ENCODE results near the gene PIP5K1C.
"Not testable (repeated sequence)": the region's sequence is repeated elsewhere in the genome, so short reads cannot be mapped to it uniquely, and the experiment has no call there.

PIP5K1C gene

DNA sequence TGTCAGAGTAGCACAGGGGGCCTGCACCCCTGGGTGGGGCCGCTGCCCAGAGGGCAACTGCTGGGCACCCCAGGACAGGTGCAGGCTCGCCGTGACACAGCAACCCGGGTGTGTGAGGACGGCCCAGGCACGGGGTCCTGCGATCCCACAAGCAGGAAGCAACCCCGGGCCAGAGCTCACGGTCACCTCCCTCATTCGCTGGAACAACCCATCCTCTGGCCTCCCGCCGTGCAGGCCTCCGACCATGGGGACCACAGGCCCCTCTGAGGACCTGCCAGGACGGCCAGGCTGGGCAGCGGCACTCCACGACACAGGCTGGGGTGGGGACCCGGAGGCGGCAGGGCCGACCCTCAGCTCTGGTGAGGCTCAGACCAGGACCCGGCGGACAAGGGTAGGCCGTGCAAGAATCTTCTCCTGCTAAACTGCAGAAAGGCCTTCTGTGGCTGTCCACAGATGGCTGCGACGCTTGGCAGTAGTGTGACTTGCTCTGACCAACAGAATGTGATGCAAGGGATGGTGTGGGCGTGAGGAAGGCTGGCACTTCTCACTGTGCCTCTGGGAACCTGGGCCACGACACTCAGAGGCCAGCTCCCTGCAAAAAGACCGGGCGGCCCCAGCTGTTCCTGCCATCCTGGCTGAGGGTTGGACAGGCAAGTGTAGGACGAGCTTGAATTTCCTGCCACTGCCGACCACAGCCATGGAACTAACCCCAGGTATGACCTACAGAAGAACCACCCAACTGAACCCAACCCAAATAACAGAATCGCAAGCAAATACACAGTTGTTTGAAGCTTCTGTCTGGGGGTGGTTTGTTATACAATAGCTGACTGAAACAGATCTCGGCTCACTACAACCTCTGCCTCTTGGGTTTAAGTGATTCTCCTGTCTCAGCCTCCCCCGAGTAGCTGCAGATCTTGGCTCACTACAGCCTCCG lies 26.5 kb downstream of the PIP5K1C start:
- DNase-seq: no peak

DNA sequence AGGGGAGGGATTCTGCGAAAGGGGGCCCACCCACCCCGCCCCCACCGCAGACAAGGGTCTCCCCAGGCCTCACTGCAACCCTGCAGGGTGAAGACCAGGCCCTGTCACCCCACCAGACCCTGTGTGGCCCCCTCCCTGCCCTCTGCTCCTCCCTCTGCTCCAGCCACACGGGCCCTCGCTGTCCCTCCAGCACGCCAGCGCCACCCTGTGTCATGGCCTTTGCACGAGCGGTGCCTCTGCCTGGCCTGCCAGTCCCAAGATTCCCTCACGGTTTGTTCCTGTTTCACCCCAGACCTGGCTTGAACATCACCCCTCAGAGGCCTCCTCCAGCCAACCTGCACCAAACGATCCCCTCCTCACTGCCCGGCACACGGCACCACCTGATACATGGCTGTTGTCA lies 27.3 kb downstream of the PIP5K1C start:
- no peak for DNase-seq

DNA sequence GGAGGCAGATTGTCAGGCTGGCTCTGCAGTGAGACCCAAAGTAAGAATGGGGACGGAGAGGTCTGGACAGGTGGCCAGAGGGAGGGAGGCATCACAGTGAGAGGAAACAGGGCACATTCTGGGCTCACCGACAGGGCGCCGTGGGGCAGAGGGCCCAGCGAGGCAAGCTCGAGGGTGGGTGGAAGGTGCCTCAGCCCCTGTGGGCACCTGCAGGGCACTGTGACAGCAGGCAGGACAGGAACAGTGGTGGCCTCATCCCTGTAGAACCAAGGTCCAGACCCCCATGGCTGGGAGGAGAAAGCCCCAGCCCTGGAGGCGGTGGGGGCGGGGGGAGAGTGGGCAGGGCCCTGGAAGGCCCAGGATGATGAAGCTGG lies 27.7 kb downstream of the PIP5K1C start:
- no peak for DNase-seq

DNA sequence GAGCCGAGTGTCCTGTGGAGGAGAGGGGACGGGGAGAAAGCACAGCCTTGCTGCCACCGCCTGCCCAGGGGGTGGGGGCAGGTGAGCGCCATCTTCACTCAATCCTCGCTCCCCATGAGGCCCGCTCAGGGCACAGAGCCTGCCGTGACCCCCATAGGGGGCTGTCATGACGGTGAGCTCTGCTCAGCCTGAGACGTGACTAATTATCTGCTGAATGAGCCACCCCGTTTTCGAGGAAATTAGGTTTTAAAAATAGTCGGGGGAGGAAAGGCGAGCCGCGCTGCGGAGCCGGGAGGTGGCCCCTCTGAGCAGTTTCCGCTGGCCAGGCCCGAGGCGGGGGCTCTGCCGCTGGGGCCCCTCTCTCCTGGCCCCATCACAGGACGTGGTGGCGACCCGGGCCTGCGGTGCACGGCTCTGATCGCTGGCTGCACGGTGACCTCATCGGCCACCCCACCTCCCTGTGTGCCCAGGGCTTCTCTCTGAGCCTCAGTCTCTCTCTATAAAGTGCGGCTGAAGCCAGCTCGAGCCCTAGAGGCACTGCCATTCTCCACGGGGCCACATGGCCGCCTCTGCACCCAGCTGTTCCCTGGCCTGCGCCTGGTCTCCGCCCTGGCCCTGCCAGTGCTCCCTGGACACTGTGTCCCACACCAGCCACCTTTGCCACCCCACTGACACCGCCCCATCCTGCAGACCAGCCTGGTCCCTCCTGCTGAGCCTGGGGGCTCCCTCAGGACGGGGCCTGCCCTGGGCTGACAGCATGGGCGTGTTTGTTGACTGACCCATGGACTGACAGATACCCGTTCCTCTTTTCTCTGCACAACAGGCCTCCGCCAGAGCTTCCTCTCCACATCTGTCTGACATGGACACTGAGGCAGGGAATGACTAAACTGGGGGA lies 28.3 kb downstream of the PIP5K1C start:
- no peak for DNase-seq

DNA sequence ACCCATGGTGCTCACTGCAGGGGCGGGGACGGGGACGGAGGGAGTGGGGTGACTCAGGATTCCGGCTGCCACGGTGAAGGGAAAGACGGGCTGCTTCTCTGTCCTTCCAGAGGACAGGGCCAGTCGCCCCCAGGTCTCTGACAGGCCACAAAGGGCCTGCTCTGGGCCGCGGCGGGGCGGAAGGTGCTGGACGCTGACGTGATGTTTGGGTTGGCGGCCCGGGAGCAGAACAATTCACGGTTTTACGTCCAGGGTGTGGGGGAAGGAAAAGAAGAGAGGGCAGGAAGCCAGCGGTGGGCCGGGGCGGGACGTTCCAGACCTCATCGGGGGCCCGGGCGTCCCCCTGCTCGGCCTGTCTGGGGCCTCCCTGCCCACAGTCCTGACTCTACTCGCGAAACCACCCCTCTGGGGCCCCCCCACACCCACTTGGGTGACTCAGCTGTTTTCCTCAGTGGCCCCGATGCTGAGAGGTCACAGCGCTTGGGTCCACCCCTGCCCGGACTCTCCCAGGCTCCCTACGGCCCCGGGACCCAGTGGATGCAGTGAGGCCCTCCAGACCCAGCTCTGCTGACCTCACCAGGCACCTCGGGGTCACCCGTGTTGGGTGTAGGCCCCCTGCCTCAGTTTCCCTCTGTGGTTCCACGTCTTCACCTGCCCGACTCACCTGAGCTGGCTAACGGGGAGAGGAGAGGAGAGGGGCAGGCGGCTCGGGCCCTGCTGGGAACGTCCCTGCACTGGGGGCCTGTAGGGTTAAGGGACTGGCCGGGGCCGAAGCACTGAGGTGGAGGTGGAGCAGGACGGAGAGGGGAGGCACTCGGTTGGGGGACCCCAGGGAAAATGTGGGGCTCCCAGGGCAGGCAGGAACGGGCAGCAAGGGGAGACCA lies 29.2 kb downstream of the PIP5K1C start:
- DNase-seq: no peak

DNA sequence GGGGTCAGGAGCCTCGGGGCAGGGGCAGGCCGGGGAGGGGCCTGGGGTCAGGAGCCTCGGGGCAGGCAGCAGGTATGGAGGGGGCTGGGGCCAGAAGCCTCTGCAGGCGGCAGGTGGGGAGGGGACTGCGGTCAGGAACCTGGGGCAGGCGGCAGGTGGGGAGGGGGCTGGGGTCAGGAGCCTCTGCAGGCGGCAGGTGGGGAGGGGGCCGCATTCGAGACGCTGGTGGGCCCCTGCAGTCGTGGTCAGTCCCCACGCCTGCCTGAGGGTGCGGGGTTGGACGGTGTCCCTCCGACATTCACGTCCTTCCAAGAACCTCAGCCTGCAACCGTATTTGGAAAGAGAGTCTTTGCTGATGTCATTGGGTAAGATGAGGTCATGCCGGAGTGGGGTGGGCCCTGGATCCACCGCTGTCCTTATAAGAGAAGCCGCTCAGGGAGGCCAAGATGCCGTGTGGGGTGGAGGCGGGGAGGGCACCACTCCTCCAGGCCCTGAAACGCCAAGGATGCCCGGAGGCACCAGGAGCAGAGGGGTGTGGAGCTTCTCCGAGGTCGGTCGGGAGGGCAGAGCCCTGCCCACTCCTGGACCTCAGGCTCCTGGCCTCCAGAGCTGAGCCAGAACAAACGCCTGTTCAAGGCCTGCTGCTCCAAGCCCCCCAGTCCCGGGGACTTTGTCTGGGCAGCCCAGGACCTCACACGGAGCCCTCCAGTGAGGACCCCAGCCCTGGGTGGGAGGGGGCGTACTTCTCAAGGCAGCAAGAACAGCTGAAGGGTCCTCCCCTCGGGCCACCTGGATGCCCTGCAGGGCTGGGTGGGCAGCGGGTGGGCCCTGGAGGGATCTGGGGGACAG lies 30.1 kb downstream of the PIP5K1C start:
- no peak for DNase-seq

DNA sequence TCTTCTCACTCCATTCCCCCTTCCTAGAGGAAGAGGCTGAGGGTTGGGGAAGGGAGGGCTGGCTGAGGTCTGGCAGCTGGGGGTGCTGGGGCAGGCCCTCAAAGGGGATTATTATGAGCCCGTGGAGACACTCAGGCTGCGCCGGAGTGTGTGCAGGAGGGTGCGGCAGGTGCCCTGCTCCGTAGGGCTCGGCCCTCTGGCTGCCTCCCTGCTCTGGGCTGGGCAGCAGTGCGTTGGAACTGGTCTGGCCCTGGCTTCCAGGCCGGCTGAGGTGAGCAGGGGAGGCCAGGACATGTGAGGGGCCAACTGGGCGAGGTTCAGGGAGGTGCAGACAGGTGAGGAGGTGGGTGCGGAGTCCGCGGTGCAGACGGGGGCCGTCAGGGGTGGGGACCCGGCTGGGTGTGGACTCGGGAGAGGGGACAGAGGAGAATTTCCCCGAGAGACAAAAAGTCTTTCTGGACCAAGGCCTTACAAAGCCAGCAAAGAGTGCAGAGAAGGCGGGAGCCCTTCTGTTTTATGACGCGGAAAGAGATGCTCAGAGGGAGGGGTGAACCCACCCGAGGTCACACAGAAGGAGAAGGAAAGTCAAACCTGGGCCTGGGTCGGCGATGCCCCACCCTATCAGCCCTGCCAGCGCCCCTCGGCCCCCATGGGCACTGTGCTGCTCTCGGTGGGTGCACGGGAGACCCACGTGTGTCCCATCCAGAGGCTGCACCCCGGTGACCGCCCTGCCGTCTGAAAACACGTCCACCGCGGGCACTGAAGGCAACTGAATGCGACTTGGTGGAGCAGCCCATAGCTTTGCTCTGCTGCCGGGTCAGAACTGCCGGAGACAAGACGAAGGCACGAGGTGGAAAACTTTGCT lies 31.0 kb downstream of the PIP5K1C start:
- DNase-seq: no peak

DNA sequence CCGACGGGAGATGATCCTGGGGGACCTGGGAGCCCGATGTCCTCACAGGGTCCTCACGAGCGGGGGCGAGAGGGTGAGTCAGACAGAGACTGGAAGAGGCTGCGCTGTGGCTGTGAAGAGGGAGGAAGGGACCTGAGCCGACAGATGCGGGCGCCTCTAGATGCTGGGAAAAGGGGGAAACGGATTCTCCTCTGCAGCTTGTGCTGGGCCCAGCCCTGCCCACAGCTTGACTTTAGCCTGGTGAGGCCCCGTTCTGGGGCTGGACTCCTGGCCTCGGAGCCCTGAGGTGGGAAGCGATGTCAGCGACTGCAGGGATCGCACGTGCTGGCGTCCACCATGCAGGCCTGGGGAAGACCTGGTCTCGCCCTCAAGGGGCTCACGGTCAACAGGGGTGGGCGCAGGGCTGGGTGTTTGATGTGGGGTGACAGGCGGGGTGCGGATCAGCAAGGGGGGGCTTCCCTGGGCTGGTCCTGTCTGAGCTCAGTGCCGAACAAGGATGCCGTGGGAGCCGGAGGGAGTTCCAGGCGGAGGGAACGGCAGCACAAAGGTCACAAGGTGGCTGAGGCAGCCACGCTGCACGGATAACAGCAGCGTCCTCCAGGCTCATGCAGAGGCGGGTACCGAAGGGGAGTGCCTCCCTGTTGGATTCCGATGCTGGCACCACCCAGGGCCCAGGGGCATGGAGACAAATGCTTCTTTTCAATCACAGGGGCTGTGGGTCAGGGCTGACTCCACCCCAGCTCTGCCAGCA lies 31.8 kb downstream of the PIP5K1C start:
- no peak for DNase-seq

DNA sequence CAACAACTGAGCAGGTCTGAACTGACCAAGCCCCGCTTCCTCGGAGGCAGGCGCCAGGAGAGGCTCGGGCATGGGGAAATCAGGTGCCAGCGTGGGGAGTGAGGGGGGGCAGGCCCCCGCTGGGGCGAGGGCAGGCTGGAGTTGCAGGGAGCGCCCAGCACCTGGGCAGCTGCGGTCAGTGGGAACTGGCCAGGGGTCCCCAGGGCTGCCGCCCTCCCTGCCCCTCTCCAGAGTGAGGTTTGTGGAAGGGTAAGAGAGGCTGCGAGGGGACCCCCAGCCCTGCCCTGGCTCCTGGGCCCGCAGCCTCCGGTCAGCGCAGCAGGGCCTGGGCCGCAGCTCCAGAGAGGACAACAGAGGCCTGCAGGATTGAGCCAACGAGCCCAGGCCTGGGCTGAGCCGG lies 32.5 kb downstream of the PIP5K1C start:
- no peak for DNase-seq

DNA sequence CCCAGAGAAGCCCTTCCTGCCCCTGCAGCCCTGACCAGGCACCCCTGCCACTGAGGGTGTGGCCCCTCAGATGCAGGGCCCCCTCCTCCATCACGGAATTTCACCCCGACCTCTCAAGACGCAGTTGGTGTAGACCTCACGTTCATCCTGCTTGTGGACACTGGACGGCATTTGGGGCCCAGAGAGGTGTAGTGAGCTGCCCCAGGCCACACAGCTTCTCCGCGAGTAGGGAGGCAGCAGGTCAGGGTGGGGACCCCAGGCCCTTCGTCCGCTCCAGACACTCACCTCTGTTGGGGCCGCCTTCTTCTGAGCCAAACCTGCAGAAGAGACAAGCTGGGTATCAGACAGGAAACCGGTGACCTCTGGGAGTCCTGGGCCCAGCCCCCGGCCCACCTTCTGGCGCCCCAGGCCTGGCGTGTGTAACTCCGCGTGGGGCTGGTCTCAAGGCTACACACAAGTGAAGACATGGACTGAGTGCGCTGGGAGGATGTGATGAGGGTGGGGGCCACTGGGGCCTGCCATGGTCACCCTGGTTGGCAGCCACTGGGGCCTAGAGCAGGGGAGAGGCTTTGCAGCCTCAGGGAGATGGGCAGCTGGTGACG lies 33.1 kb downstream of the PIP5K1C start:
- DNase-seq: no peak

DNA sequence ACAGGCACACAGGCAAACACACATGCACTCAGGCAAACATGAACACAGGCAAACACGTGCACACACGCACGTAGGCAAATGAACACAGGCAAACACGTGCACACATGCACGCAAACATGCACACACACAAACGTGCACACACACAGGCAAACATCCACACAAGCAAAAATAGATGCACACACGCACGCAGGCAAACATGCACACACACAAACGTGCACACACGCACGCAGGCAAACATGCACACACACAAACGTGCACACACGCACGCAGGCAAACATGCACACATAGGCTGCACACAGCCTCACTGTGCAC lies 33.8 kb downstream of the PIP5K1C start:
- DNase-seq: not testable (repeated sequence)

DNA sequence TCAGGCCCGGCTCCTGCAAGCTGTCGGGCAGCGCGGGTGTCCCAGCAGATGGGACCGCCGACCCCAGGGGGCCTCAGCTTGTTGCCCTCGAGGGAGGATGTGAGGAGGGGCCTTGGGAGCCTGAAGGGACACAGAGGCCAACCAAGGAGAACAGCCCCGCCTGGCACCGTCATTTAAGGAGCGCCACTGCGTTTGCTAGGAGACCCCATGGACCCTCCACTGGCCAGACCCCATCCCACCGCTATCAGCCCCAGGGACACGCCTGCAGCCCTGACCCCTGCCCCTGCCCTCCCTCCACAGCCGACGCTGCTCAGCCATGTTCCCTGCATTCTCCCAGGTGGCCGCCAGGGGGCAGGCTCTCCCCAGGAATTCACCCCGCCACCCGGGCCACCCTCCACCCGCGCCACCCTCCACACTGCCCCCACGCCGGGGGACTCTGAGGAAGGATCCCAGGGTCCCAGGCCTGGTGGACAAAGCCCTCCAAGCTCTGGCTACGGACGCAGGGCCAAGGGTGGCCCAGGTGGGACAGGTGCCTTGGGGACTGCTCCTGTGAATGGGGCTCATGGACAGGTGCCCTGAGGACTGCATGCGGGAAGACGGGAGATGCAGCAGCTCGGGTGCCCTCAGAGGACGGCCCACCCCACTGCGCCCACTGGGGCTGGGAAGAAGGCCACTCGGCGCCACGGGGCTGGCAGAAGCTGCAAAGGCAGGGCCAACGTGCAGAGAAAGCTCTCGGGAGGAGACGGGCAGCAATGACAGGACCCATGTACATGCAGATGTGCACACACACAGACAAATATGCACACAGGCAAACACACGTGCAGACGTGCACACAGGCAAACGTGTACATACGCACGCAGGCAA lies 34.4 kb downstream of the PIP5K1C start:
- DNase-seq: no peak

DNA sequence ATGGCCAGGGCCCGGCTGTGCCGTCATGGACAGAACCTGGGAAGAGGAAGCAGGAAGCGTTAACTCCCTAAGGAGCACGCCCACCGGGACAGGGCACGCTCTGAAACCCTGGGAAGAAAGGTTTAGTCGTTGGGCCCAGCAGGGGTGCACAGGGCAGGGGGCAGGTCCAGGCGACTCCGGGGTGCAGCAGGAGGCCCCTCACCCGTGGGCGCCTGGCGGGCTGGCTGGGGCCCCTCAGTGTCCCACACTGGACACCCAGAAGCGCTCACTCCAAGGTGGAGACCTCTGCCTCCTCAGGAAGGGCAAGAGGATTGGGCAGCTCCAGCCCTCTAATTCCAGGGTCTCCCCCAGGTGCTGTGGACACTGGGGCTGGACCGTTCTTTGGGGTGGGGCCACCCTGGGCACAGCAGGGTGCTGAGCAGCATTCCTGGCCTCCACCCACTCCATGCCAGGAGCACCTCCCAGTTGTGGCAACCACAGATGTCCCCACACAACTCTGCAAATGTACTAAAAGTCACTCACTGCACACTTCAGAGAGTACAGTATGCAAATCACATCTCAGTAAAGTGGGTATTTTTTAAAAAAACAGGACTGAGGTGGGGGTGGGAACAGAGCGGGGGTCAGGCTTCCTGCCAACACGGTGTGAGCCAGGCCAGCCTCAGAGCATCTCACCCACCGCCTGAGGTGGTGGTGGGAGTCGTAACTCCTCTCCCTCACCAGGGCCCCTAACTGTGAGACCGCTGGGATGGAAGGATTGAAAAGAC lies 35.2 kb downstream of the PIP5K1C start:
- no peak for DNase-seq

DNA sequence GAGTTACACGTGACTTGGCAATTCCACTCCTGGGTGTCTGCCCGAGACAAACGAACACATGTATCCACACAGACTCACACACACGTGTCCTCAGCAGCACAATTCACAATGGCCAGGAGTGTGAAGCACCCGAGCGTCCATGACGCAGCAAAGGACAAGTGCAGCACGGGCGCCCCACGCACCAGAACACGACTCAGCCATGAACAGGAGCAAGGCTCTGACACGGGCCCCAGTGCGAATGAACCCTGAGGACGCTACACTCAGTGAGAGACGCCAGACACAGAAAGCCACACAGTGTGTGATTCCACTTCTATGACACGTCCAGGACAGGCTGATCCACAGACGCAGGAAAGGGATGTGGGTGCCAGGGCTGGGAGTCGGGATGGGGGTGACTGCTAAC lies 36.4 kb downstream of the PIP5K1C start:
- DNase-seq: no peak

DNA sequence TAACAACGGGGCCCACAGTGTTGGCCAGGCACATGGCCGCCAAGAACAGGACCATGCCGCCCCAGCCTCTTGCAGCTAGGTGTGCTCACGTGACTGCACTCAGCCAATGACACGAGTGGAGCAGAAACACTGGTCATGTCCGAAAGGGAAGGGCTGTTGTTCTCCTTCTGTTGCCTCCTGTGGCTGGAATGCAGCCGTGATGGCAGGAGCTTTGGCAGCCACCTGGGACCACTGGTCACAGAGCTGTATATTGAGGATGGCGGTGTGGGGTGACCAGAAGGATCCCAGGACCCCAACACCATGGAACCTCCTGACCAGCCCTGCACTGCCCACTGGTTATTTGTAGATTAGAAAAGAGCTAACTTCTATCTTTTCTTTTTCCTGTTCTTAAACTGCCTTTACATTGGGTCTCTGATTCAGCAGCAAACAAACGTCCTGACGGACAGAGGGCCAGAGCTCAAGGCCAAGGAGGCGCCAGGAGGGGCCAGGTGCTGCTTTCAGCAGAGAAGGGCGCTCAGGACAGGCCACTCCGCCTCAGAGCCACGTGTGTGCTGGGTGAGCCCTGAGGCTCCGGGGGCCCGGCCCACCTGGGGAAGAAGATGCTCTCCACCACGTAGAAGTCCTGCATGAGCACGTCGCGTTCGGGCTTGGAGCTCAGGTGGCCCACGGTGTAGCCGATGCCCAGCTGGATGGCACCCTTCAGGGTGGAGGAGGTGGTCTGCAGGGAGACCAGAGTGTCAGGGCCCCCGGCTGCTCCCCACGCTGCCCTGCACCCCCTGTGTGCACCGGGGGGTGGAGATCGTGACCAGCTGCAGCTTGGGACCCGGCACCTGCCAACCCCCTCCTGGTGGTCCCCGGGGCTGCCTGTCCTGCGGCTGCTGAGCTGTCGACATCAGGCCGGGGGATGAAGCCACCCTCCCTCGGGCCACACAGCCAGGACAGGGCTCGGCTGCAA lies 38.7 kb downstream of the PIP5K1C start:
- no peak for DNase-seq

DNA sequence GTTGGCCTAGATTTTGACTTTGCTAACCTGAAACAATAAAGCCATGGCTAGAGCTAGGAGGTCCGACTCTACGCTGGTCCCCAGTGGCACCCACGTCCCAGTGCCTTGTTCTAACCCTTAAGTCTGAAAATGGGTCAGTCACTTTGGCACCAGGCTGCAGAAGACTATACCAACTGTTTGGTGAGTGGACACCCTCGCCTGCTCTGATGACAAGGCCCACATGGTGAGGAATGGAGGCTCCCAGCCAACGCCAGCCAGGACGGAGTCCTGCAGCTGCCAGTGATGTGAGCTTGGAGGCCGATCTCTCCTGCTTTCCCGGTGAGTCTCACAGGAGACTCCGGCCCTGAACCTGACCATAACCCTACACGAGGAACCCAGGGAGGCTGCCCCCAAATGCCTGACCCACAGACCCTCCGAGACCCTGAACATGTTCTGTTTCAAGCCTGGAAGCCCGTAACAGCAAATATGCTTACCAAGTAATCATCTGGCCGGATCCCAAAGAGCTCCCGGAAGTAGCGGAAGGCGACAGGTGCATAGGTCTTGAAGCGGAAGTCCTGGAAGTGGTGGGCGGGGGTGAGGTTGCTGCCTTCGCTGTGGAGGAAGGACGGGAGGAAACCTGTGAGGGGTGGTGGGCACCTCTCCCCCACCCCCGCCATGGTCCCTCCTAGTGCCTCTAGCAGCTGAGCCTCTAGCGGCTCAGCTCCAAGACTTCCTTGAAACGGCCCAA lies 39.6 kb downstream of the PIP5K1C start:
- DNase-seq: no peak

Measured in NCI-H2081 (cell line).